Right lobe of liver (tissue), 6 donors: ENCODE results near the gene RPL37A. TPM values are rescaled to one million over a fixed set of nuclear protein-coding genes. Genes with fewer than 3 reads are reported as not detected.
A peak's percentile ranks its signal among the peaks of the same experiment; 100 is the strongest.

Experiments
- ATAC-seq, 4 donors: fragments of 200-7000 bp; cut with Tn5 transposase; one replicate each; pipeline ENCODE4 v1.9.1; 2020; ENCODE audit warnings: mild to moderate bottlenecking in 4 of 4, moderate library complexity in 4 of 4
- DNase-seq, 3 donors: peaks; one replicate each; pipeline ENCODE4 v3.0.0-alpha.2; 2020
- H3K27ac ChIP-seq, 3 donors: fragments of 200-600 bp; one replicate each; pipeline ENCODE4 v1.8.0; 2022
- H3K27me3 ChIP-seq, 2 donors: fragments of 200-600 bp; one replicate each; pipeline ENCODE4 v1.8.0; 2022
- H3K36me3 ChIP-seq, 4 donors: fragments of 200-600 bp; sonication (generic) in 1 of 4; one replicate each; pipeline versions ENCODE4 v1.5.1 to v1.8.0; 2017 to 2022; ENCODE audit warnings: control low read depth in 1 of 4
- H3K4me1 ChIP-seq, 4 donors: fragments of 200-600 bp; sonication (generic) in 1 of 4; one replicate each; pipeline versions ENCODE4 v1.5.1 to v1.8.0; 2017 to 2022; ENCODE audit warnings: control low read depth in 1 of 4
- H3K4me3 ChIP-seq, 3 donors: fragments of 200-600 bp; one replicate each; pipeline ENCODE4 v1.8.0; 2022
- H3K9me3 ChIP-seq, 4 donors: fragments of 200-600 bp; sonication (generic) in 1 of 4; one replicate each; pipeline versions ENCODE4 v1.5.1 to v1.8.0; 2017 to 2022; ENCODE audit warnings: control low read depth in 1 of 4
- CTCF ChIP-seq, 4 donors: fragments of 200-600 bp in 3 of 4; fragments of 450-650 bp in 1 of 4; IDR thresholded peaks; one replicate each; pipeline versions ENCODE4 v1.5.1 to v1.8.0; 2016 to 2022; ENCODE audit warnings: antibody characterized with exemption in 4 of 4, mild to moderate bottlenecking in 2 of 4
- POLR2A ChIP-seq: fragments of 450-650 bp; IDR thresholded peaks from one replicate; pipeline ENCODE4 v1.6.1; 2017; ENCODE audit warnings: antibody characterized with exemption, mild to moderate bottlenecking
- WGBS: methylation state at CpG from one replicate; pipeline ENCODE4 v1.1.6; 2018; ENCODE audit warnings: low coverage, low lambda C conversion rate; ENCODE audit not compliant: insufficient coverage; ENCODE audit errors: missing lambda C conversion rate; 5-methylcytosine and 5-hydroxymethylcytosine counted together
- intact Hi-C, 2 donors: fragments of 100-400 bp; cut with DNase I; formaldehyde crosslinking; loops; one replicate each; pipeline versions ENCODE4 v1.11.2 to v1.14.1; 2022
- total RNA-seq, 6 experiments: library from RNA; depleted of rRNA in 2 of 6; stranded (reverse); fragments of >200 nt in 2 of 6; fragmentation: NEBNext Ultra II Directional in 3 of 6; extraction: Animal tissue kit (Norgen Biotek cat#: 25700) in 3 of 6; gene quantifications; one replicate each; pipeline versions ENCODE4 v1.1.0 to v1.2.4, GENCODE V29; 2016 to 2023
- donor health status: DM: no; HTN: yes; CAD: no.
- donor health status: DM: no; HTN: no; CAD: no.
- donor health status: DM: no; HTN: no; CAD: no.
- donor health status: DM: no; HTN: yes; CAD: no.
- donor health status: DM: no; HTN: yes; CAD: no.

The RPL37A gene
- total RNA-seq, 6 experiments from 2014 or later, result 383 to 894 (median 710) TPM

- peak; percentile 76 to 82 (median 82) for DNase-seq
- no peaks in the 10 kb centered on the region for H3K27me3 ChIP-seq
- no peaks in the 10 kb centered on the region for H3K36me3 ChIP-seq
- intact Hi-C loops, result no loop called here
- H3K9me3 ChIP-seq, result no peaks in the 10 kb centered on the region
- H3K4me1 ChIP-seq, result peaks cover 0 to 27% (median 11%) of the 10 kb centered on the region in 4 donors
- ATAC-seq, result peak; percentile 70 to 83 (median 80)
- H3K4me3 ChIP-seq, result no peak overlapping the region
- H3K27ac ChIP-seq, result peak overlapping the region in 1 of 3 donors; percentile 10
- TF ChIP-seq CTCF (IDR thresholded peaks at IDR 0.05), result no peak
- TF ChIP-seq POLR2A, result no peak
- 29% methylated on average over 4 of the region's 4 CpGs for WGBS
Measured at GRCh38 chr2:216539791-216540241, 41.2 kb downstream of the RPL37A start.

GRCh38 chr2:216540920-216541319 is 42.3 kb downstream of the RPL37A start:
- H3K27ac ChIP-seq, result no peak overlapping the region
- no peak for TF ChIP-seq CTCF (IDR thresholded peaks at IDR 0.05)
- no peak for TF ChIP-seq POLR2A
- no peaks in the 10 kb centered on the region for H3K27me3 ChIP-seq
- peaks cover 0 to 27% (median 10%) of the 10 kb centered on the region in 4 donors for H3K4me1 ChIP-seq
- WGBS, result 86% methylated on average over 3 of the region's 6 CpGs
- intact Hi-C loops, result no loop called here
- ATAC-seq (no peak), DNase-seq (no peak)
- H3K9me3 ChIP-seq, result no peaks in the 10 kb centered on the region
- H3K4me3 ChIP-seq, result no peak overlapping the region
- no peaks in the 10 kb centered on the region for H3K36me3 ChIP-seq

GRCh38 chr2:216541505-216541904 is 42.9 kb downstream of the RPL37A start:
- H3K27ac ChIP-seq, result no peak overlapping the region
- ATAC-seq, result no peak

GRCh38 chr2:216545359-216545758 is 46.7 kb downstream of the RPL37A start:
- H3K4me3 ChIP-seq, result no peak overlapping the region
- DNase-seq (no peak), ATAC-seq (no peak)
- no peaks in the 10 kb centered on the region for H3K36me3 ChIP-seq
- H3K4me1 ChIP-seq, result no peaks in the 10 kb centered on the region
- TF ChIP-seq CTCF (IDR thresholded peaks at IDR 0.05) (no peak), POLR2A (no peak)
- no peak overlapping the region for H3K27ac ChIP-seq
- no peaks in the 10 kb centered on the region for H3K27me3 ChIP-seq
- H3K9me3 ChIP-seq, result no peaks in the 10 kb centered on the region
- 53% methylated on average over 4 of the region's 4 CpGs for WGBS
- intact Hi-C loops, result no loop called here

More at GRCh38 chr2:216541505-216541904, 42.9 kb downstream of the RPL37A start:
- TF ChIP-seq POLR2A, result no peak
- TF ChIP-seq CTCF (IDR thresholded peaks at IDR 0.05), result no peak
- Histone ChIP-seq H3K27me3 (no peaks in the 10 kb centered on the region), H3K4me1 (peaks cover 0 to 27% (median 8%) of the 10 kb centered on the region in 4 donors), H3K36me3 (no peaks in the 10 kb centered on the region), H3K4me3 (no peak overlapping the region), H3K9me3 (no peaks in the 10 kb centered on the region)
- WGBS, result 45% methylated on average over 2 of the region's 3 CpGs
- no peak for DNase-seq
- intact Hi-C loops, result no loop called here

- intact Hi-C loops, result no loop called here
- ATAC-seq (no peak), DNase-seq (no peak)
- Histone ChIP-seq H3K27me3 (no peaks in the 10 kb centered on the region), H3K36me3 (no peaks in the 10 kb centered on the region), H3K27ac (no peak overlapping the region), H3K4me1 (no peaks in the 10 kb centered on the region), H3K4me3 (no peak overlapping the region), H3K9me3 (no peaks in the 10 kb centered on the region)
- WGBS, result 77% methylated on average over 3 of the region's 3 CpGs
- no peak for TF ChIP-seq POLR2A
Measured at GRCh38 chr2:216546241-216546640, 47.6 kb downstream of the RPL37A start.
